Endothelial cell of umbilical vein (primary cell): ENCODE results near the gene PPP1R15B. TPM values are rescaled to one million over a fixed set of nuclear protein-coding genes. Genes with fewer than 3 reads are reported as not detected.

Experiments used
- BruUV-seq: library from RNA; stranded (reverse); fragments of 400-500 nt; replicated peaks from 2 replicates; lab custom pipeline; 2021; lab: Mats Ljungman, UMichigan
- CTCF ChIA-PET: fragments of 300-600, 350-600 bp; sonication (Branson Sonifier 250); formaldehyde crosslinking; loops from one replicate; lab custom pipeline; 2021; ENCODE audit warnings: antibody characterized with exemption, inconsistent platforms; lab: Charles Lee
- POLR2A ChIA-PET: fragments of 300-600, 350-600 bp; sonication (Branson Sonifier 250); formaldehyde crosslinking; loops from one replicate; lab custom pipeline; 2021; ENCODE audit warnings: antibody characterized with exemption, inconsistent platforms; lab: Charles Lee
- DNase-seq: peaks from one replicate; pipeline ENCODE4 v3.0.0-alpha.2; 2011; ENCODE audit warnings: low read depth, low spot score
- FAIRE-seq: peaks from 2 replicates; lab custom pipeline; 2011; peaks lifted over from hg19 to GRCh38; lab: Jason Lieb, UNC
- H2AFZ ChIP-seq: 2 replicates; pipeline ENCODE4 v1.6.0; 2012; ENCODE audit warnings: low read depth, low read length, control low read depth, inconsistent platforms
- H3K27ac ChIP-seq: 2 replicates; pipeline ENCODE4 v1.5.1; 2011; ENCODE audit warnings: low read depth, mild to moderate bottlenecking, control low read depth, low read length, moderate library complexity; ENCODE audit not compliant: insufficient read depth
- H3K27me3 ChIP-seq, 2 experiments: 2 replicates each; pipeline versions ENCODE4 v1.6.0 to v1.6.1; 2011; ENCODE audit warnings: low read length in 2 of 2, mixed read lengths in 1 of 2; ENCODE audit not compliant: control insufficient read depth in 2 of 2, insufficient read depth in 2 of 2
- H3K36me3 ChIP-seq, 2 experiments: 2 replicates in 1 of 2; 3 replicates in 1 of 2; pipeline ENCODE4 v1.5.1; 2011; ENCODE audit warnings: low read length in 2 of 2, mild to moderate bottlenecking in 1 of 2, moderate library complexity in 1 of 2; ENCODE audit not compliant: control insufficient read depth in 2 of 2, insufficient read depth in 2 of 2; ENCODE audit errors: extremely low read depth in 1 of 2
- H3K4me1 ChIP-seq: 3 replicates; pipeline ENCODE4 v1.5.1; 2011; ENCODE audit warnings: mild to moderate bottlenecking, low read length; ENCODE audit not compliant: control insufficient read depth, insufficient read depth; ENCODE audit errors: extremely low read depth
- H3K4me2 ChIP-seq: 2 replicates; pipeline ENCODE4 v1.6.1; 2011; ENCODE audit warnings: low read length, control low read depth, mixed read lengths; ENCODE audit not compliant: insufficient read depth
- H3K4me3 ChIP-seq, 3 experiments: fragments of 200-600 bp in 1 of 3; sonication (generic), shearing (Covaris generic) in 1 of 3; replicated peaks in 1 of 3; 2 replicates each; pipeline ENCODE4 v1.5.1; 2011 to 2016; ENCODE audit warnings: control low read depth in 3 of 3, low read length in 3 of 3, mild to moderate bottlenecking in 2 of 3, inconsistent platforms in 1 of 3, low read depth in 1 of 3, moderate library complexity in 1 of 3; ENCODE audit not compliant: insufficient read depth in 1 of 3
- H3K79me2 ChIP-seq: 2 replicates; pipeline ENCODE4 v1.6.0; 2012; ENCODE audit warnings: low read length, inconsistent platforms; ENCODE audit not compliant: control insufficient read depth, insufficient read depth
- H3K9ac ChIP-seq: replicated peaks from 2 replicates; pipeline ENCODE3; 2011; ENCODE audit warnings: low read length, control low read depth; ENCODE audit not compliant: insufficient read depth; ENCODE audit errors: extremely low read depth
- H3K9me1 ChIP-seq: replicated peaks from 3 replicates; pipeline ENCODE4 v1.6.0; 2011; ENCODE audit warnings: mild to moderate bottlenecking, low read length; ENCODE audit not compliant: control insufficient read depth, insufficient read depth; ENCODE audit errors: extremely low read depth
- H3K9me3 ChIP-seq: replicated peaks from 2 replicates; pipeline ENCODE4 v1.5.1; 2012; ENCODE audit warnings: low read length, inconsistent platforms; ENCODE audit not compliant: control insufficient read depth, insufficient read depth
- H4K20me1 ChIP-seq: replicated peaks from 2 replicates; pipeline ENCODE3; 2011; ENCODE audit warnings: mild to moderate bottlenecking, low read length; ENCODE audit not compliant: control insufficient read depth, insufficient read depth; ENCODE audit errors: extremely low read depth
- CTCF ChIP-seq, 2 donors: IDR thresholded peaks; 1 replicate in 1 of 2; 2 replicates in 1 of 2; pipeline ENCODE4 v1.5.1; 2011; ENCODE audit warnings: low read length in 2 of 2, mild to moderate bottlenecking in 2 of 2, moderate library complexity in 2 of 2, control low read depth in 1 of 2, inconsistent platforms in 1 of 2, low read depth in 1 of 2; ENCODE audit not compliant: insufficient read depth in 1 of 2; ENCODE audit errors: extremely low read depth in 1 of 2
- EZH2 ChIP-seq: IDR thresholded peaks from 2 replicates; pipeline ENCODE4 v1.6.1; 2012; ENCODE audit warnings: borderline replicate concordance, low read depth, mild to moderate bottlenecking, moderate library complexity, low read length, inconsistent platforms; ENCODE audit not compliant: severe bottlenecking
- FOS ChIP-seq: IDR thresholded peaks from 2 replicates; pipeline ENCODE4 v1.6.1; 2011; ENCODE audit warnings: mild to moderate bottlenecking, low read length, moderate library complexity, borderline replicate concordance; ENCODE audit not compliant: insufficient read depth
- GATA2 ChIP-seq: IDR thresholded peaks from 2 replicates; pipeline ENCODE4 v1.7.0; 2011; ENCODE audit warnings: low read depth, mild to moderate bottlenecking, moderate library complexity, mixed read lengths, low read length; ENCODE audit not compliant: insufficient read length, insufficient read depth
- JUN ChIP-seq: IDR thresholded peaks from 2 replicates; pipeline ENCODE4 v1.6.1; 2011; ENCODE audit warnings: borderline replicate concordance, low read depth; ENCODE audit not compliant: insufficient read length, insufficient read depth
- MAX ChIP-seq: IDR thresholded peaks from 2 replicates; pipeline ENCODE4 v1.6.1; 2011; ENCODE audit not compliant: insufficient read depth, insufficient read length
- MYC ChIP-seq: IDR thresholded peaks from one replicate; pipeline ENCODE4 v1.6.1; 2011; ENCODE audit warnings: mild to moderate bottlenecking, low read depth, low read length
- POLR2A ChIP-seq: IDR thresholded peaks from 2 replicates; pipeline ENCODE4 v1.6.1; 2012; ENCODE audit warnings: low read depth, mild to moderate bottlenecking, control low read depth, low read length
- POLR2AphosphoS5 ChIP-seq: IDR thresholded peaks from 2 replicates; pipeline ENCODE4 v1.6.1; 2012; ENCODE audit warnings: low read depth, mild to moderate bottlenecking, control low read depth, low read length, moderate library complexity; ENCODE audit not compliant: insufficient read depth
- dilution Hi-C: fragments of 300-500 bp; cut with MboI; formaldehyde crosslinking; loops from one replicate; pipeline ENCODE4 v1.15.0; 2019; ENCODE audit warnings: low sequenced_read_pairs; ENCODE audit not compliant: extremely low pct_ligation_motif_present
- intact Hi-C: fragments of 100-400 bp; cut with micrococcal nuclease; formaldehyde crosslinking; loops from one replicate; pipeline ENCODE4 v1.10.0; 2022
- polyA plus RNA-seq, 4 experiments: library from polyadenylated mRNA; depleted of rRNA in 3 of 4; stranded (reverse) in 3 of 4; unstranded in 1 of 4; fragments of >200 nt; gene quantifications; 2 replicates each; pipeline versions ENCODE4 v1.2.1 to v1.2.3, GENCODE V29; 2011 to 2012; ENCODE audit warnings: missing spikeins in 1 of 4
- total RNA-seq: library from RNA; stranded (reverse); gene quantifications from 2 replicates; pipeline ENCODE4 v1.2.3, GENCODE V29; 2021

Gene PPP1R15B
- total and polyA plus RNA-seq, 2 donors (not counting 3 experiments of a cell fraction or from before 2014, with no cell fraction given), result 16.8 to 39.8 TPM

- Histone ChIP-seq H3K9me1 (no peaks in the 10 kb centered on the region), H3K36me3 (peaks cover 0 to 33% of the 10 kb centered on the region in 2 experiments), H3K4me2 (no peak overlapping the region), H3K4me1 (peaks cover 26% of the 10 kb centered on the region), H3K27ac (no peak overlapping the region), H3K27me3 (no peaks in the 10 kb centered on the region), H3K9ac (no peak overlapping the region), H3K79me2 (no peaks in the 10 kb centered on the region), H3K4me3 (no peak overlapping the region), H3K9me3 (no peaks in the 10 kb centered on the region), H2AFZ (no peak overlapping the region), H4K20me1 (no peaks in the 10 kb centered on the region)
- CTCF ChIA-PET, result interaction anchor here (0.8 to 34.5 kb wide), 7 partner anchors 10 to 43 kb away, joined by 3 to 1267 read pairs (median 4); partner anchors contain the start of gene PIK3C2B
- POLR2A ChIA-PET, result no interaction called here
- intact Hi-C loops, result no loop called here
- TF ChIP-seq MAX, result no peak
- TF ChIP-seq FOS, result no peak
- TF ChIP-seq POLR2AphosphoS5, result no peak
- no peak for TF ChIP-seq EZH2
- TF ChIP-seq MYC, result no peak
- no peak for TF ChIP-seq POLR2A
- no peak for TF ChIP-seq CTCF (IDR thresholded peaks at IDR 0.05; ENCODE audit: extremely low read depth in 1 of 2, insufficient read depth in 1 of 2, low read depth in 1 of 2, low read length in 2 of 2)
- TF ChIP-seq GATA2, result no peak
- TF ChIP-seq JUN, result no peak
- DNase-seq, result no peak
- dilution Hi-C loops, result no loop called here
- no peak for FAIRE-seq
- no TSS peak for BruUV-seq
Measured at GRCh38 chr1:204456826-204457442, 45.3 kb upstream of the PPP1R15B start.
